ENCODE results near the gene TAT. TPM values are rescaled to one million over a fixed set of nuclear protein-coding genes. Genes with fewer than 3 reads are reported as not detected.

TAT gene
- total RNA-seq, 1 donor from 2014 or later: not detected

DNA sequence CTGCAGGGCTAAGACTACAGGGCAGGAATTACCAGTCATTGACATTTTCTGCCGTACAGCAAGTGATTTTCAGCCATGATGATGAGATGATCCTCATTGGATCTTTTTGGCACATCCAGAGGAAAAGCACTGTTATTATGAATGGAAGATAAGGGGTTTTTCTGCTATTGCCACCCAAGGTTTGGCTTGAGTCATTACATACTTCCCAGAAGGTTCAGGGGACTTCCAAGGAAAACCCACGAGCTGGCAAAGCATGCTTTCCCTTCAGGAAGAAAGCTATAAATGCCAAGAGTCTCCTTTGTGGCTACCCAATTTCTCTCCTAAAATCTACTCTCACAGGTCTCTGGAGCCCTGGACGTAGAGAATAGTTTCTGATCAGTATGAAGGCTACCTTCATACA is 44.5 kb downstream of the TAT start:
- H3K4me1 ChIP-seq (ENCODE audit: insufficient read depth, low read length): no peaks in the 10 kb centered on the region
- H3K27me3 ChIP-seq (ENCODE audit: insufficient read depth, low read length): no peaks in the 10 kb centered on the region
- Mint-ChIP-seq H3K36me3 (ENCODE audit: low read depth, unreplicated experiment) (no peaks in the 10 kb centered on the region), H3K27ac (ENCODE audit: unreplicated experiment) (no peak overlapping the region), H3K9me3 (ENCODE audit: unreplicated experiment) (no peaks in the 10 kb centered on the region), H3K4me3 (ENCODE audit: unreplicated experiment) (no peak overlapping the region), H3K27me3 (ENCODE audit: low read depth, unreplicated experiment) (no peaks in the 10 kb centered on the region), H3K4me1 (ENCODE audit: low read depth, unreplicated experiment) (no peaks in the 10 kb centered on the region)
- no peaks in the 10 kb centered on the region for H3K36me3 ChIP-seq (ENCODE audit: insufficient read depth, low read length)
- no peaks in the 10 kb centered on the region for H4K20me1 ChIP-seq (ENCODE audit: insufficient read depth, low read length)
- H3K79me2 ChIP-seq (ENCODE audit: insufficient read depth, low read length): no peaks in the 10 kb centered on the region
- H3K9me3 ChIP-seq (ENCODE audit: insufficient read depth, low read depth, low read length): no peaks in the 10 kb centered on the region
- FAIRE-seq: no peak
- H2AFZ ChIP-seq (ENCODE audit: low read depth, low read length): no peak overlapping the region
- H3K4me2 ChIP-seq (ENCODE audit: low read length): no peak overlapping the region
- H3K27ac ChIP-seq (ENCODE audit: low read depth, low read length): no peak overlapping the region
- H3K4me3 ChIP-seq (ENCODE audit: insufficient read depth, low read depth, low read length): no peak overlapping the region
- no peak overlapping the region for H3K9ac ChIP-seq (ENCODE audit: low read length)
- DNase-seq (ENCODE audit: low read depth): no peak
- TF ChIP-seq EZH2 (IDR thresholded peaks at IDR 0.05; ENCODE audit: insufficient read depth, low read length) (no peak), CTCF (IDR thresholded peaks at IDR 0.05; ENCODE audit: insufficient read depth, low read depth, low read length) (no peak)

GRCh38 chr16:71528863-71529262 is 48.0 kb downstream of the TAT start:
- Mint-ChIP-seq H3K36me3 (ENCODE audit: low read depth, unreplicated experiment) (no peaks in the 10 kb centered on the region), H3K27me3 (ENCODE audit: low read depth, unreplicated experiment) (no peaks in the 10 kb centered on the region), H3K9me3 (ENCODE audit: unreplicated experiment) (no peaks in the 10 kb centered on the region), H3K4me3 (ENCODE audit: unreplicated experiment) (no peak overlapping the region), H3K4me1 (ENCODE audit: low read depth, unreplicated experiment) (peaks cover 20% of the 10 kb centered on the region), H3K27ac (ENCODE audit: unreplicated experiment) (no peak overlapping the region)
- DNase-seq (ENCODE audit: low read depth) (no peak), FAIRE-seq (no peak)
- Histone ChIP-seq H2AFZ (ENCODE audit: low read depth, low read length) (no peak overlapping the region), H3K4me1 (ENCODE audit: insufficient read depth, low read length) (peaks cover 6% of the 10 kb centered on the region), H4K20me1 (ENCODE audit: insufficient read depth, low read length) (no peaks in the 10 kb centered on the region), H3K27me3 (ENCODE audit: insufficient read depth, low read length) (no peaks in the 10 kb centered on the region), H3K27ac (ENCODE audit: low read depth, low read length) (no peak overlapping the region), H3K9ac (ENCODE audit: low read length) (no peak overlapping the region), H3K36me3 (ENCODE audit: insufficient read depth, low read length) (no peaks in the 10 kb centered on the region), H3K4me2 (ENCODE audit: low read length) (no peak overlapping the region), H3K4me3 (ENCODE audit: insufficient read depth, low read depth, low read length) (no peak overlapping the region), H3K79me2 (ENCODE audit: insufficient read depth, low read length) (no peaks in the 10 kb centered on the region), H3K9me3 (ENCODE audit: insufficient read depth, low read depth, low read length) (no peaks in the 10 kb centered on the region)
- TF ChIP-seq CTCF (IDR thresholded peaks at IDR 0.05; ENCODE audit: insufficient read depth, low read depth, low read length) (no peak), EZH2 (IDR thresholded peaks at IDR 0.05; ENCODE audit: insufficient read depth, low read length) (no peak)

DNA sequence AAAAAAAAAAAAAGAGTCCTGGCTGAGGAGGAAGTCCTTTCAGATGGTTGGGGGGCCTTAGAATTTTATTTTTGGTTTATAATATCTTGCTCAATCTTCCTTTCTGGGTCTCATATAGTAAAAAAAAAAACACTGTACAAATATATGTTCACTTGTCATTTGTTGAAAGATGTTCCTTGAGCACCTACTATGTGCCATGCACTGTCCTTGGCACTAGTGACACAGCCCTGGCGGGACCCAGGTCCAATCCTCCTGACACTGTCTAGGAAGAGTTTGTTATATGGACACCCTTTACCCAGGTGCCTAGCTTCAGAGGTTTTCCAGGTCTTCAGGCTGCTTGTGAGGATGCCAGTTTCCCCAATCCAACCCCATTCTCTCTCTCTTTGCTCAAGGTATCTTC is 48.6 kb downstream of the TAT start:
- Histone ChIP-seq H3K27me3 (ENCODE audit: insufficient read depth, low read length) (no peaks in the 10 kb centered on the region), H4K20me1 (ENCODE audit: insufficient read depth, low read length) (no peaks in the 10 kb centered on the region), H3K36me3 (ENCODE audit: insufficient read depth, low read length) (no peaks in the 10 kb centered on the region), H3K4me3 (ENCODE audit: insufficient read depth, low read depth, low read length) (no peak overlapping the region), H3K9me3 (ENCODE audit: insufficient read depth, low read depth, low read length) (no peaks in the 10 kb centered on the region), H3K27ac (ENCODE audit: low read depth, low read length) (no peak overlapping the region), H3K4me1 (ENCODE audit: insufficient read depth, low read length) (peaks cover 6% of the 10 kb centered on the region), H3K9ac (ENCODE audit: low read length) (no peak overlapping the region), H3K79me2 (ENCODE audit: insufficient read depth, low read length) (no peaks in the 10 kb centered on the region), H3K4me2 (ENCODE audit: low read length) (no peak overlapping the region), H2AFZ (ENCODE audit: low read depth, low read length) (no peak overlapping the region)
- Mint-ChIP-seq H3K36me3 (ENCODE audit: low read depth, unreplicated experiment) (no peaks in the 10 kb centered on the region), H3K27ac (ENCODE audit: unreplicated experiment) (no peak overlapping the region), H3K4me1 (ENCODE audit: low read depth, unreplicated experiment) (peaks cover 20% of the 10 kb centered on the region), H3K27me3 (ENCODE audit: low read depth, unreplicated experiment) (no peaks in the 10 kb centered on the region), H3K9me3 (ENCODE audit: unreplicated experiment) (no peaks in the 10 kb centered on the region), H3K4me3 (ENCODE audit: unreplicated experiment) (no peak overlapping the region)
- TF ChIP-seq CTCF (IDR thresholded peaks at IDR 0.05; ENCODE audit: insufficient read depth, low read depth, low read length) (no peak), EZH2 (IDR thresholded peaks at IDR 0.05; ENCODE audit: insufficient read depth, low read length) (no peak)
- FAIRE-seq: no peak
- DNase-seq (ENCODE audit: low read depth): no peak

Measured in astrocyte (in vitro differentiated cells and primary cell).